Mononuclear cell (primary cell): ENCODE measurements around the gene ZNF277. TPM values are rescaled to one million over a fixed set of nuclear protein-coding genes. Genes with fewer than 3 reads are reported as not detected.
"Not testable (repeated sequence)": the region's sequence is repeated elsewhere in the genome, so short reads cannot be mapped to it uniquely, and the experiment has no call there.

Experiments used
- H3K27me3 ChIP-seq: 2 replicates; pipeline ENCODE4 v1.6.0; 2011; ENCODE audit warnings: low read length, control low read depth; ENCODE audit not compliant: insufficient read depth
- H3K4me1 ChIP-seq: 2 replicates; pipeline ENCODE4 v1.5.1; 2011; ENCODE audit warnings: mild to moderate bottlenecking, low read length, control low read depth; ENCODE audit not compliant: insufficient read depth
- H3K4me3 ChIP-seq: 2 replicates; pipeline ENCODE4 v1.5.1; 2011; ENCODE audit warnings: mild to moderate bottlenecking, low read length, moderate library complexity
- H3K9me3 ChIP-seq: 2 replicates; pipeline ENCODE4 v1.5.1; 2011; ENCODE audit warnings: low read depth, mild to moderate bottlenecking, control low read depth, low read length
- total RNA-seq: library from RNA; depleted of rRNA; stranded (reverse); fragments of >200 nt; gene quantifications from one replicate; pipeline ENCODE4 v1.2.3, GENCODE V29; 2012

The ZNF277 gene
- total RNA-seq, 1 donor = 62.8 TPM

GRCh38 chr7:112302566-112302965 is 96.1 kb downstream of the ZNF277 start:
- no peaks in the 10 kb centered on the region for H3K4me1 ChIP-seq
- H3K27me3 ChIP-seq = no peaks in the 10 kb centered on the region
- H3K9me3 ChIP-seq = no peaks in the 10 kb centered on the region
- H3K4me3 ChIP-seq = no peak overlapping the region

DNA sequence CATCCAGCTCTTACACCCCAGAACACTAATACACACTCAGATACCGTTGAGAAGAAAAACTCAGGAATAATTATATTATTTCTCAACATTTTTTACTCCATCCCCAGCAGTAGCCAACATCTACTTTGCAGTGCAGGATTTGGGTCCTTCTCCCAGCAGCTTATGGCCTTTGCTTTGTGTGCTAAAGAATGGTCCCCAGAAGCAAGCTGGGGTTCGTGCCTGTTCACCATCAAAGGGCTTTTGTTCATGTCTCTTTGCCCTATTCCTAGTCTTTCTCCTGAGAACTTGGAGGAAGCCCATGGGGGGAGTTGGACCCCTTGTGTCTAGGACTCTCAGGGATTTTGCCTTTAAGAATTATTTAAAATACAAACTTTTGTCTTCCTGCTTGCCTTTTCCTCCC is 100.4 kb downstream of the ZNF277 start:
- H3K27me3 ChIP-seq = no peaks in the 10 kb centered on the region
- no peaks in the 10 kb centered on the region for H3K4me1 ChIP-seq

GRCh38 chr7:112307506-112307905 is 101.0 kb downstream of the ZNF277 start:
- Histone ChIP-seq H3K27me3 (no peaks in the 10 kb centered on the region), H3K4me3 (no peak overlapping the region), H3K9me3 (no peaks in the 10 kb centered on the region), H3K4me1 (no peaks in the 10 kb centered on the region)

More for the DNA sequence above, 100.4 kb downstream of the ZNF277 start:
- Histone ChIP-seq H3K4me3 (no peak overlapping the region), H3K9me3 (no peaks in the 10 kb centered on the region)

DNA sequence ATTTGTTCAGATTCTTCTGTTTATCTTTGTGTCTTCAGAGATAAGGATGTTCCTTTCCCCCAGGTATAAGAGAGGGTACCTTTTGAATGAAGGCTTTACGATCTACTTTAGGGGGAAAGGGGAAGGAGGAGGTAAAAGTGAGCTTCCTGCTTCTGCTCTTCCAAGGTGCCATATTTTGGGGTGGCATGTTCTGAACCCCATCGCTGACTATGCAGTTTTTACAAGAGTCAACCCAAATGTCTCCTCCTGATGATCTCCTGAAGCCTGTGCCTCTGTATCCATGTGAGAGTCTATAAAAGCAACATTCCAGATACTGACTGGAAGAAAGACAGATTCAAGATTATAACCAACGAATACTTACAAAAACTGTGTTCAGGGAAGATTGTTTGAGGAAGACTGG is 102.5 kb downstream of the ZNF277 start:
- H3K27me3 ChIP-seq = no peaks in the 10 kb centered on the region
- no peaks in the 10 kb centered on the region for H3K9me3 ChIP-seq
- no peaks in the 10 kb centered on the region for H3K4me1 ChIP-seq
- no peak overlapping the region for H3K4me3 ChIP-seq

DNA sequence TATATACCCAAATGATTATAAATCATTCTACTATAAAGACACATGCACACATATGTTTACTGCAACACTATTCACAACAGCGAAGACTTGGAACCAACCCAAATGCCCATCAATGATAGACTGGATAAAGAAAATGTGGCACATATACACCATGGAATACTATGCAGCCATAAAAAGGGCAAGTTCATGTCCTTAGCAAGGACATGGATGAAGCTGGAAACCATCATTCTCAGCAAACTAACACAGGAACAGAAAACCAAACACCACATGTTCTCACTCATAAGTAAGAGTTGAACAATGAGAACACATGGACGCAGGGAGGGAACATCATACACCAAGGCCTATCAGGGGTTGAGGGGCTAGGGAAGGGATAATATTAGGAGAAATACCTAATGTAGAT is 110.3 kb downstream of the ZNF277 start:
- not testable (repeated sequence) for H3K4me1 ChIP-seq, H3K9me3 ChIP-seq, H3K4me3 ChIP-seq, H3K27me3 ChIP-seq

- no peak overlapping the region for H3K4me3 ChIP-seq
- H3K9me3 ChIP-seq = no peaks in the 10 kb centered on the region
- no peaks in the 10 kb centered on the region for H3K27me3 ChIP-seq
- no peaks in the 10 kb centered on the region for H3K4me1 ChIP-seq
Measured at GRCh38 chr7:112322070-112322469, 115.6 kb downstream of the ZNF277 start.

DNA sequence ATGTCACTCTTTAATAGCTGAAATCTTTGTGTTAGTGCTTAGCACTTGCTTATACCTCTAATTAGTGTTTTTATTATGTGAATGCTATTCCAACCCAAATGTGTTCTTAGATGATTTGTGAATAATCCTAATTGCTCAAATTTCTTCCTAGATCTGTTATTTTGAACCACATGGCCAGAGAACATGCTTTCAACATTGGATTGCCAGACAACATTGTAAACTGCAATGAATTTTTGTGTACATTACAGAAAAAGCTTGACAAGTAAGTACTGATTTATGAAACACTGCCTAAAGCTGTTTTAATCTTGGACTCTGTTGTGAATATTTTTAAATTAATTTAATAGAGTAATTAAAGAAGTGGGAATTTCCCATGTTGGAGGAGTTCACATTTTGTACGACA is 121.1 kb downstream of the ZNF277 start:
- H3K27me3 ChIP-seq = no peaks in the 10 kb centered on the region
- H3K9me3 ChIP-seq = no peaks in the 10 kb centered on the region
- H3K4me1 ChIP-seq = no peaks in the 10 kb centered on the region
- no peak overlapping the region for H3K4me3 ChIP-seq

DNA sequence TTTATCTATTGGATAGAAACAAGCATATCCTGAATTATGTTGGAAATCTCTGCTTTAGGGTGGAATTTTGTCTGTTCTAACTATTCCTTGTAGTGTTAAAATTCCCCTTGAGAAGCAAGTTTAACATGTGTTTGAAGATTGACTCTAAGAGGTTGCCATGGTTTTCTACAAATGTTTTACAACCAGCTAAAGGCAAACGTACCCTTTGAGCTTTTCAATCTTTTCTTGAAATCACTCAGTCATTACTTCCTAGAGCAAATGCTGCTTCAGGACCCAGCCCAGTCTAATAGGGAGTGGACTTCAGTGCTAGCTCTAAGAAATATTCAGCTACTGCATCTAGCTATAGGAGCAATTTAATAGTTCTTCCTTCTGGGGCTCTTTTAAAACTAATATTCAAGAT is 125.0 kb downstream of the ZNF277 start:
- H3K4me3 ChIP-seq = no peak overlapping the region
- H3K9me3 ChIP-seq = no peaks in the 10 kb centered on the region
- no peaks in the 10 kb centered on the region for H3K4me1 ChIP-seq
- no peaks in the 10 kb centered on the region for H3K27me3 ChIP-seq

DNA sequence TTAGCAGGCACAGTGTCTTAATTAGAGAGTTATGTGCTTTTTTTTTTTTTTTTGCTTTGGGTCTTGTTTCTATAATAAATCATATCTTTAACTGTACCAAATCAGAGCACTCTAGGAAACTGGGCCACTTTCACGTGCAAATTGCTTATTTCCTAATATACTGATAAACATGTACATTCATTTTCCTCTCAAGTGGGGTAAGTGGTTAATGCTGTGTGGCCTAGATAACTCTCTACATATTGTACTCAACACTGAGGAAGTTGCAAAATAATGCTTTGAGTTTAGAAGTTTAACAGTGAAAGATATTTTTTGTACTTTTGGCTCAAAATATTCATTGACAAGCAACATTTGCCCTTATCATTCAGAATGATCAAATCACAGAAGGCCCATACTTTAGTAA is 127.9 kb downstream of the ZNF277 start:
- Histone ChIP-seq H3K4me3 (no peak overlapping the region), H3K9me3 (no peaks in the 10 kb centered on the region), H3K4me1 (no peaks in the 10 kb centered on the region), H3K27me3 (no peaks in the 10 kb centered on the region)

- Histone ChIP-seq H3K9me3 (no peaks in the 10 kb centered on the region), H3K4me3 (no peak overlapping the region), H3K4me1 (no peaks in the 10 kb centered on the region), H3K27me3 (no peaks in the 10 kb centered on the region)
Measured at GRCh38 chr7:112336261-112336660, 129.8 kb downstream of the ZNF277 start.

DNA sequence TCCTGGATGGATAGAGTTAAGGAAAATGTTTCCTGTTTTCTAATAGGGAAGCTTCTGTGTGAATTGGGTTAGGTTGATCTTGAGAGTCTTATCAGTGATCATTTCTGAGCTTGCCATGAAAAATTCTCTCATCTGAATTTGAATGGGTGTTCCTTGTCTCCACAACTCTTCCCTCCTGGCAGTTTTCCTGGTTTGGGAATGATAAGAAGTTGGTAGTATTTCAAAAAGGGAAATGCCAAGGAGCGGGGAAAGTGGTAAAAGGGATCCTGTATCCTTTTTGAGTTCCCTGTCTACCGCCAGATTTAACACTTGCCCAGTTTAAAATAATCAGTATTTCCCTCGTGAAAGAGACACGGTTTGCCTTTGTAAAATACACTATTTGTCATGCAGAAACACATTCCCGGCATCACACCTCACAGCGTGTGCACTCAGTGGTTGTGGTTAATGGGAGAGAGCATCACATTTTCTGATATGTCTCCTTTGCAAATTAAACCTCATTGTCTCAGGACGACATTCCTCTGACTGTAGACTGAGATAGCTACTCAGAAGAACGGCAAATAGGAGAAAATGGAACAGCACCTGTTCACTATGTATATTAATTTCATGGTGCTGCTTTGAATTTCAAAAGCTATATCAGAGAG is 130.6 kb downstream of the ZNF277 start:
- Histone ChIP-seq H3K9me3 (no peaks in the 10 kb centered on the region), H3K27me3 (no peaks in the 10 kb centered on the region), H3K4me3 (no peak overlapping the region), H3K4me1 (no peaks in the 10 kb centered on the region)

DNA sequence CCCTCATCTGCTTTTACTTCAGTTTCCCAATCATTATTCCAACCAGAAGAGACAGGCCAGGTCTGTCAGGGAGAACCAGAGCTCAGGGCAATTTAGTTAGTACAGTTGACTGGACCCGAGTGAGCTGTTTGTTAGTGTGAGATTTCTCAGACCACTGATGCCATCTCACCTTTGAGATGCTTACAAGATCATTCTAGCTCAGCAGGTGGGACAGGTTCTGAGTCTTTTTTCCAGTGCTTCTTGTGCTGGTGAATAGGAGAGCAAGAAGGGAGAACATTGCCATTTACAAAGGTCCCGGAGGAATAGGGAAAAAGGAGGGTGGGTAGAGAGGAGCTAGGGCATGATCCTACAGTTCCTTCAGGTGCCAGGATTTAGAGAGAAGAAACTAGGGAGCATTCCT is 131.4 kb downstream of the ZNF277 start:
- H3K27me3 ChIP-seq = no peaks in the 10 kb centered on the region
- no peaks in the 10 kb centered on the region for H3K4me1 ChIP-seq
- H3K9me3 ChIP-seq = no peaks in the 10 kb centered on the region
- H3K4me3 ChIP-seq = no peak overlapping the region

DNA sequence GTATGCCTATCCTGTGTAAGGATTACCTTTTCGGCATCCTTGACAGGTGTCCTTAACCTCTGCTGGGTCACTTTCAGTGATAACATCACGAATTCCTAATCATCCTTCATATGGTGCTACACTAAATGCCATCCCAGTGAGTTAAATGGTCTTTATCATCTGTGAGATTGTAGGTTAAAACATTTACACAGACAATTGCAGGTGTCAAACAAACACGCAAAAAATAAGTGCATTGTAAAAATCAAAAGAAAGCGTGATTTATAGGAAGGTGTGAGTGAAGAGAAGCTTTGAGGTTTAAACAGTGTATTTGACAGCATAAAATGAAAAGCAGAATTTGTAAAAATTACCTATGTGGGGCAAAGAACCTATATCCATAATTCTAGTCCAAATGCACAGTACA is 132.3 kb downstream of the ZNF277 start:
- Histone ChIP-seq H3K27me3 (no peaks in the 10 kb centered on the region), H3K4me3 (no peak overlapping the region), H3K4me1 (no peaks in the 10 kb centered on the region), H3K9me3 (no peaks in the 10 kb centered on the region)

- no peaks in the 10 kb centered on the region for H3K27me3 ChIP-seq
- H3K4me1 ChIP-seq = no peaks in the 10 kb centered on the region
- H3K9me3 ChIP-seq = no peaks in the 10 kb centered on the region
- no peak overlapping the region for H3K4me3 ChIP-seq
Measured at GRCh38 chr7:112341464-112341863, 135.0 kb downstream of the ZNF277 start.

DNA sequence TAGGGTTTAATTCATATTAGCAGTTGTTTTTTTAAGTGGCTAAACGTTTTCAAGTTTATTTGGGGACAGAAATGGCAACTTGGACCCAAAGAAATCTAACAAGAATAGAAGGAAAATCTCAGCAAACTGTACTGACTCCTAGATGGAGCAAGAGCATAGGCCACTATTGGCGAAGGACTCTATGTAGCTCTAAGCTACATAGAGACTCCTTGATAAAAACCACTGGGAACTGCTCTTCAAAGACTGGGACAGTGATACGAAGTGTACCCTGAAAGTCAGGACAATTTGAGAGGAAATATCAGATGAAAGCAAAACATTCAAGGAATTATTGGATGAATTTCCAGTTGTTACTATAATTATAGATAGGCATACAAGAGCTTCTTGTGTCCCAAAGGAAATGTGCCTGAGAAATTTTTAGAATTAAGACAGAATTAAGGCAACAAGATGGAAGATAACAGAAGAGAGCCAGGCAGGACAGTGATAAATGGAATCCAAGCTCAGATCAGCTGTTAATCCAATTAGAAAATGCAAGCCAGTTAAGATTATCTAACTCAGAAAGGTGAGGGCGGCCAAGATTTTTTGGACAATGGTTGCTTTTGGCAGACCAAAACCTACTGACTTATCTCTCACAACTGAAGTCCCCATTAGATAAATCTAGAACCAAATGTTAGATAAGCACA is 140.0 kb downstream of the ZNF277 start:
- no peaks in the 10 kb centered on the region for H3K9me3 ChIP-seq
- H3K4me1 ChIP-seq = no peaks in the 10 kb centered on the region
- H3K27me3 ChIP-seq = no peaks in the 10 kb centered on the region
- H3K4me3 ChIP-seq = no peak overlapping the region

DNA sequence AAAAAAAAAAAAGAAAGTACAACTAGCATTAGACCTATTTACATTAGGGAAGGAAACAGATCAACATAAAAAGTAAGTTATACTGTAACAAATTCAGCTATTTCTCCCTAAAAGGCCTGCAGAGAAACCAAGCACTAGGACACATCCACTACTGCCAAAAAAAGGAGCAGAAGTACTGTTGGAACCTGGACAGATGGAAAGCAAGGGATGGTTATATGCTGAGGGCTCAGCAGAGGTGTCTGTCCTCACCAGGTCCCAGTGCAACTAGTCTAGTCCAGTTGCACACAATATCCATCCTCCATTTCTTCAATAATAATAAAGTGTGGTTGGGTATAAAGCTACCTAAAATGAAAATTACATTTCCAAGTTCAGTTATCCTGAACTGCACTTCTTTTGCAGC is 140.6 kb downstream of the ZNF277 start:
- no peaks in the 10 kb centered on the region for H3K9me3 ChIP-seq
- H3K4me1 ChIP-seq = no peaks in the 10 kb centered on the region
- no peaks in the 10 kb centered on the region for H3K27me3 ChIP-seq
- H3K4me3 ChIP-seq = no peak overlapping the region
